Smooth muscle cell (in vitro differentiated cells): ENCODE measurements around the gene ACTR6. TPM values are rescaled to one million over a fixed set of nuclear protein-coding genes. Genes with fewer than 3 reads are reported as not detected.

Source experiments
- DNase-seq: peaks from one replicate; lab custom pipeline; 2025; ENCODE audit not compliant: unreplicated experiment; lab: John Stamatoyannopoulos, UW
- H2AFZ ChIP-seq: fragments of 200-600 bp; sonication (generic); 2 replicates; pipeline ENCODE4 v1.6.0; 2016; ENCODE audit warnings: antibody characterized with exemption, low read depth, mild to moderate bottlenecking
- H3F3A ChIP-seq: fragments of 200-600 bp; sonication (generic); 2 replicates; pipeline ENCODE4 v1.6.0; 2017; ENCODE audit warnings: antibody characterized with exemption, low read depth
- H3K27ac ChIP-seq: fragments of 200-600 bp; sonication (generic); 2 replicates; pipeline ENCODE4 v1.5.1; 2016; ENCODE audit warnings: low read depth, mild to moderate bottlenecking
- H3K27me3 ChIP-seq: fragments of 200-600 bp; sonication (generic); 2 replicates; pipeline ENCODE4 v1.6.1; 2016; ENCODE audit warnings: low read depth, mild to moderate bottlenecking
- H3K36me3 ChIP-seq: fragments of 200-600 bp; sonication (generic); 2 replicates; pipeline ENCODE4 v1.5.1; 2016; ENCODE audit warnings: low read depth
- H3K4me1 ChIP-seq: fragments of 200-600 bp; sonication (generic); 2 replicates; pipeline ENCODE4 v1.5.1; 2016; ENCODE audit warnings: low read depth
- H3K4me2 ChIP-seq: fragments of 200-600 bp; sonication (generic); 2 replicates; pipeline ENCODE4 v1.6.0; 2016; ENCODE audit warnings: mild to moderate bottlenecking
- H3K4me3 ChIP-seq: fragments of 200-600 bp; sonication (generic); 2 replicates; pipeline ENCODE4 v1.5.1; 2016; ENCODE audit warnings: mild to moderate bottlenecking
- H3K79me2 ChIP-seq: fragments of 200-600 bp; sonication (generic); 2 replicates; pipeline ENCODE4 v1.6.0; 2016; ENCODE audit warnings: low read depth, mild to moderate bottlenecking
- H3K9ac ChIP-seq: fragments of 200-600 bp; sonication (generic); 2 replicates; pipeline ENCODE4 v1.6.0; 2016; ENCODE audit warnings: low read depth
- H3K9me3 ChIP-seq: fragments of 200-600 bp; sonication (generic); replicated peaks from 2 replicates; pipeline ENCODE4 v1.5.1; 2016; ENCODE audit warnings: low read depth
- H4K20me1 ChIP-seq: fragments of 200-600 bp; sonication (generic); 2 replicates; pipeline ENCODE4 v1.6.0; 2016; ENCODE audit warnings: low read depth
- CTCF ChIP-seq: fragments of 200-600 bp; sonication (generic); IDR thresholded peaks from 2 replicates; pipeline ENCODE4 v1.5.1; 2017; ENCODE audit warnings: borderline replicate concordance, mild to moderate bottlenecking, antibody characterized with exemption; ENCODE audit not compliant: insufficient read depth, poor library complexity, severe bottlenecking
- WGBS: methylation state at CpG from one replicate; pipeline ENCODE4 v1.1.7; 2016; ENCODE audit warnings: low lambda C conversion rate; 5-methylcytosine and 5-hydroxymethylcytosine counted together
- polyA plus RNA-seq: library from polyadenylated mRNA; unstranded; fragments of >200 nt; fragmentation: Nextera tagmentation; extraction: Ambion mirVana; gene quantifications from 2 replicates; pipeline ENCODE4 v1.2.1, GENCODE V29; 2016
- total RNA-seq: library from RNA; depleted of rRNA; stranded (reverse); fragments of >200 nt; gene quantifications from 2 replicates; pipeline ENCODE4 v1.2.3, GENCODE V29; 2014

ACTR6 gene
- total RNA-seq (27.3 and 57.3 TPM in 2 replicates), polyA plus RNA-seq (19.7 and 21.7 TPM in 2 replicates)

GRCh38 chr12:100200463-100201181, at the start of gene ACTR6:
TSS of gene ACTR6 (plus strand) at chr12:100200815. CDS start at chr12:100200852, 37 bp downstream.
- Histone ChIP-seq H3K27ac (peak within 1 kb of the TSS; percentile 33), H3F3A (no peaks in the 10 kb centered on the region), H4K20me1 (no peaks in the 10 kb centered on the region), H3K9me3 (no peaks in the 10 kb centered on the region), H3K4me1 (peaks cover 14% of the 10 kb centered on the region), H2AFZ (peak within 1 kb of the TSS; percentile 95), H3K27me3 (no peaks in the 10 kb centered on the region), H3K4me3 (peak within 1 kb of the TSS; percentile 84), H3K4me2 (peak within 1 kb of the TSS; percentile 90), H3K9ac (peak within 1 kb of the TSS; percentile 65), H3K36me3 (no peaks in the 10 kb centered on the region), H3K79me2 (peaks cover 30% of the 10 kb centered on the region)
- DNase-seq: peak; percentile 47
- TF ChIP-seq CTCF: no peak
- under 1% methylated on average over 38 of the region's 38 CpGs for WGBS

GRCh38 chr12:100151769-100152168, 48.8 kb upstream of the ACTR6 start:
- H3K79me2 ChIP-seq: no peaks in the 10 kb centered on the region
- no peak for TF ChIP-seq CTCF
- no peak overlapping the region for H2AFZ ChIP-seq
- no peaks in the 10 kb centered on the region for H3K9me3 ChIP-seq
- no peak overlapping the region for H3K4me2 ChIP-seq
- H3K27ac ChIP-seq: no peak overlapping the region
- H3K36me3 ChIP-seq: no peaks in the 10 kb centered on the region
- H3K4me1 ChIP-seq: no peaks in the 10 kb centered on the region
- H3K4me3 ChIP-seq: no peak overlapping the region
- no peak for DNase-seq
- H4K20me1 ChIP-seq: no peaks in the 10 kb centered on the region
- no peak overlapping the region for H3K9ac ChIP-seq
- H3F3A ChIP-seq: no peaks in the 10 kb centered on the region
- H3K27me3 ChIP-seq: no peaks in the 10 kb centered on the region
- 97% methylated on average over 2 of the region's 2 CpGs for WGBS

DNA sequence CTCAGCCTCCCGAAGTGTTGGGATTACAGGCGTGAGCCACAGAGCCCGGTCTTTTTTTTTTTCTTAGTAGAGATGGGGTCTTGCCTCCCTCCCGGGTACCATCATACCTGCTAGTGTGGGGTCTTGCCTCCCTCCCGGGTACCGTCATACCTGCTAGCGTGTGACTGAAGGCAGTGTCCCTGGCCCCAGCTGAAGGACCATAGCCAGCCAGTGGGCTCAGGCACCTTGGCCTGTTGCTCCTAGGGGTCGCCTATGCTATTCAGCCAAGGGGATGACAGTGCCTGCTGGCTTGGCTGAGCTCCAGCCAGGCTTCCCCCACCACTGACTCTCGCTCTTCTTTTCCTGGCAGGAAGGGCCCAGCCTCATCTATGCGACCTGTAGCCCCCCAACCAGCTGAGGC, 47.5 kb upstream of the ACTR6 start:
- no peaks in the 10 kb centered on the region for H3K27me3 ChIP-seq
- H3K4me2 ChIP-seq: no peak overlapping the region
- H3K4me1 ChIP-seq: no peaks in the 10 kb centered on the region
- no peak overlapping the region for H3K27ac ChIP-seq
- no peak overlapping the region for H3K4me3 ChIP-seq
- no peaks in the 10 kb centered on the region for H3F3A ChIP-seq
- 93% methylated on average over 10 of the region's 10 CpGs for WGBS
- H3K9me3 ChIP-seq: no peaks in the 10 kb centered on the region
- H2AFZ ChIP-seq: no peak overlapping the region
- H3K9ac ChIP-seq: no peak overlapping the region
- no peaks in the 10 kb centered on the region for H3K79me2 ChIP-seq
- H3K36me3 ChIP-seq: no peaks in the 10 kb centered on the region
- H4K20me1 ChIP-seq: no peaks in the 10 kb centered on the region
- DNase-seq: no peak
- no peak for TF ChIP-seq CTCF
